ENCODE data around the gene TSN.

DNA sequence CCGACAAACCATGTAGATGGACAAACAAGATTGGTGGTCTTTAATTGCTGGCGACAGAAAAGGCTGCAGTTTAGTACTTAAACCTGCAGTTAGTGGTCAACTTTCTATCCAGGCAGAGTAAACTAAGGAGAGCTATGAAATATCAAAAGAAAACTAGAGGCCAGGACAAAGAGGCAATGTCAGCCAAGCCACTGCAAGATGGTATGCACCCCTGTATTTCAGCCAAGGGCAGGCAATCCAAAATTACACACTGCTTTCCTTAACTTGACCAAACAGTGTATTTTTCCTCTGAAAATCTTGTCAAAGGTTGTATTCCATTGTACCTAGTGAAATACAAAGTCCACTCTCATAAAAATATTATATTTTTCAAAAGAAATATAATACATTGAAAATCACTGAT, 28.1 kb upstream of the TSN start:
- TF ChIP-seq POLR2A (IDR thresholded peaks at IDR 0.05; ENCODE audit: low read depth, low read length): no peak
- no peak for TF ChIP-seq POLR2AphosphoS5 (IDR thresholded peaks at IDR 0.05; ENCODE audit: low read depth, low read length)
- no peak for TF ChIP-seq TAF1 (IDR thresholded peaks at IDR 0.05; ENCODE audit: low read depth, low read length)
- no peak for TF ChIP-seq SPI1 (IDR thresholded peaks at IDR 0.05; ENCODE audit: low read depth, low read length)

Measured in GM12891 (cell line).